Ovary (tissue), 3 donors: ENCODE data around the gene SMURF1.

Source experiments
- POLR2A ChIP-seq: fragments of 450-650 bp; IDR thresholded peaks from one replicate; pipeline ENCODE4 v1.6.1; 2017; ENCODE audit warnings: antibody characterized with exemption, mild to moderate bottlenecking, moderate library complexity
- TF ChIP-seq, protein P1 (sequence below), 3 donors: fragments of 450-650 bp in 2 of 3; fragments of 200-600 bp in 1 of 3; IDR thresholded peaks; one replicate each; pipeline versions ENCODE4 v1.5.1 to v1.8.0; 2016 to 2022; ENCODE audit warnings: antibody characterized with exemption in 3 of 3, mild to moderate bottlenecking in 1 of 3
- donor health status: DM: no; HTN: no; CAD: no.

GRCh38 chr7:98997846-98998245 lies 146.1 kb downstream of the SMURF1 start:
- TF ChIP-seq, protein P1, sequence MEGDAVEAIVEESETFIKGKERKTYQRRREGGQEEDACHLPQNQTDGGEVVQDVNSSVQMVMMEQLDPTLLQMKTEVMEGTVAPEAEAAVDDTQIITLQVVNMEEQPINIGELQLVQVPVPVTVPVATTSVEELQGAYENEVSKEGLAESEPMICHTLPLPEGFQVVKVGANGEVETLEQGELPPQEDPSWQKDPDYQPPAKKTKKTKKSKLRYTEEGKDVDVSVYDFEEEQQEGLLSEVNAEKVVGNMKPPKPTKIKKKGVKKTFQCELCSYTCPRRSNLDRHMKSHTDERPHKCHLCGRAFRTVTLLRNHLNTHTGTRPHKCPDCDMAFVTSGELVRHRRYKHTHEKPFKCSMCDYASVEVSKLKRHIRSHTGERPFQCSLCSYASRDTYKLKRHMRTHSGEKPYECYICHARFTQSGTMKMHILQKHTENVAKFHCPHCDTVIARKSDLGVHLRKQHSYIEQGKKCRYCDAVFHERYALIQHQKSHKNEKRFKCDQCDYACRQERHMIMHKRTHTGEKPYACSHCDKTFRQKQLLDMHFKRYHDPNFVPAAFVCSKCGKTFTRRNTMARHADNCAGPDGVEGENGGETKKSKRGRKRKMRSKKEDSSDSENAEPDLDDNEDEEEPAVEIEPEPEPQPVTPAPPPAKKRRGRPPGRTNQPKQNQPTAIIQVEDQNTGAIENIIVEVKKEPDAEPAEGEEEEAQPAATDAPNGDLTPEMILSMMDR (IDR thresholded peaks at IDR 0.05) = no peak
- TF ChIP-seq POLR2A = no peak
